Astrocyte of the cerebellum (primary cell): ENCODE data around the gene PRSS22.

ENCODE experiments used
- DNase-seq: peaks from one replicate; pipeline ENCODE4 v3.0.0-alpha.2; 2011; ENCODE audit warnings: low read depth
- H3K4me3 ChIP-seq: 2 replicates; pipeline ENCODE4 v1.5.1; 2011; ENCODE audit warnings: mild to moderate bottlenecking, low read depth, low read length, moderate library complexity
- in situ Hi-C: cut with HindIII; loops from 2 replicates; pipeline ENCODE4 v1.10.0; 2017; ENCODE audit warnings: low sequenced_read_pairs
- TF ChIP-seq, protein P1 (sequence below): IDR thresholded peaks from 2 replicates; pipeline ENCODE4 v1.5.1; 2012; ENCODE audit warnings: low read length, low read depth, moderate library complexity, mild to moderate bottlenecking; ENCODE audit errors: missing control alignments

PRSS22 gene

DNA sequence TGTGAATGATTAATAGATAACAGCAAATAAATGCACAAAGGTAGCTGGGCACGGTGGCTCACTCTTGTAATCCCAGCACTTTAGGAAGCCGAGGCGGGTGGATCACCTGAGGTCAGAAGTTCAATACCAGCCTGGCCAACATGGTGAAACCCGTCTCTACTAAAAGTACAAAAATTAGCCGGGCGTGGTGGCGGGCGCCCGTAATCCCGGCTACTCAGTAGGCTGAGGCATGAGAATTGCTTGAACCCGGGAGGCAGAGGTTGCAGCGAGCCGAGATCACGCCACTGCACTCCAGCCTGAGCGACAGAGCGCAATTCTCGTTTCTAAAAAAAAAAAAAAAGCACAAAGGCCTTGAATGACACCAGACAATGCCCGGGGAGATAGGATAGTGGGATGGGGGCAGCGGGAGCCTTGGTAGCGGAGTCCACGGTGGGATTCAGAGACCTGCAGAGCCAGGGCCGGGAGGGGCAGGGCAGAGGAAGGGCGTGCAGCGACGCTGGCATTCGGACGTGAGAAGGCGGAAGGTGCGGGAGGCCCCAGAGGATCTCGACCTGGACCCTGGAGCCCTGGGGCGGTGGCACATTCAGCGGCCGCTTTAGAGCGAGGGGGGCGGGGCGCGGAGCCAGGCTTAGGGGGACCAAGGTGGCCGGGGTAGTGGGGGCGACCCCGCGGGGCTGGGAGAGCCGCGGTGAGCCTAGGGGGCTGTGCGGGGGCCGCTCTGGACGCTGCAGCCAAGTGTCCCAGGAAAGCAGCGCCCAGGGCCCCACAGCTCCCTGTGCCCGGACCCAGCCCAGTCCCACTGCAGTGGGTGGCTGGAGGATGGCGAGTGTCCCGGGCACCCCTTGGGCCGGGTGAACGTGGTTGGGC, 24.0 kb upstream of the PRSS22 start:
- in situ Hi-C loops = no loop called here
- peak overlapping the region; percentile 88 for H3K4me3 ChIP-seq
- TF ChIP-seq, protein P1, sequence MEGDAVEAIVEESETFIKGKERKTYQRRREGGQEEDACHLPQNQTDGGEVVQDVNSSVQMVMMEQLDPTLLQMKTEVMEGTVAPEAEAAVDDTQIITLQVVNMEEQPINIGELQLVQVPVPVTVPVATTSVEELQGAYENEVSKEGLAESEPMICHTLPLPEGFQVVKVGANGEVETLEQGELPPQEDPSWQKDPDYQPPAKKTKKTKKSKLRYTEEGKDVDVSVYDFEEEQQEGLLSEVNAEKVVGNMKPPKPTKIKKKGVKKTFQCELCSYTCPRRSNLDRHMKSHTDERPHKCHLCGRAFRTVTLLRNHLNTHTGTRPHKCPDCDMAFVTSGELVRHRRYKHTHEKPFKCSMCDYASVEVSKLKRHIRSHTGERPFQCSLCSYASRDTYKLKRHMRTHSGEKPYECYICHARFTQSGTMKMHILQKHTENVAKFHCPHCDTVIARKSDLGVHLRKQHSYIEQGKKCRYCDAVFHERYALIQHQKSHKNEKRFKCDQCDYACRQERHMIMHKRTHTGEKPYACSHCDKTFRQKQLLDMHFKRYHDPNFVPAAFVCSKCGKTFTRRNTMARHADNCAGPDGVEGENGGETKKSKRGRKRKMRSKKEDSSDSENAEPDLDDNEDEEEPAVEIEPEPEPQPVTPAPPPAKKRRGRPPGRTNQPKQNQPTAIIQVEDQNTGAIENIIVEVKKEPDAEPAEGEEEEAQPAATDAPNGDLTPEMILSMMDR = no peak
- DNase-seq = no peak

DNA sequence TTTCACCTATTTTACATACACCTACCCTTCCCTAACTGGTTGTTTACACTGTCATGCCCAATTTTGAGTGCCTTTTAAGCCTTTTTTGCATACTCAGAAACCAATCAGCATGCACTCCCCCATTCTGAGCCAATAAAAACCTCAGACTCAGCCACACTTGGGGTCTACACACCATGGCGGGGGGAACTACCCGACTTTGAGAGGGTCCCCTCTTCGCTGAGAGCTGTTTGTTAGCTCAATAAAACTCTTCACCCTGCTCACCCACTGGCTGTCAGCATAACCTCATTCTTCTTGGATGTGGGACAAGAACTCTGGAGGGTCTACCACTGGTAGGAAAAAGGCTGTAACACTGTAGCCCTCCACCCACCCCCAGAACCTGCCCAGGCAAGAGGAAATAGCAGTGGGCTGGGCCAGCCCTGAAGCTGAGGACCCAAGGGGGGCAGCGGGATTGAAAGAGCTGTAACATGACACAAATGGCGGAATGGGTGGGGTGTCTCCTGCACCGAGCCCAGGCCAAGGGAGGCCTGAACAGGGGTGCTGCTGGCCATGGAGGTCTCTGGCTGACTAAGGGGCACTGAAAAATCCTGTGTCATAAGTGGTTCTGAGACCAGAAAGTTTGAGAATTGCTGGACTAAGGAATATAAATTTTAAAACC, 22.0 kb upstream of the PRSS22 start:
- no peak overlapping the region for H3K4me3 ChIP-seq
- no peak for DNase-seq
- in situ Hi-C loops = no loop called here
- TF ChIP-seq, protein P1 = no peak

DNA sequence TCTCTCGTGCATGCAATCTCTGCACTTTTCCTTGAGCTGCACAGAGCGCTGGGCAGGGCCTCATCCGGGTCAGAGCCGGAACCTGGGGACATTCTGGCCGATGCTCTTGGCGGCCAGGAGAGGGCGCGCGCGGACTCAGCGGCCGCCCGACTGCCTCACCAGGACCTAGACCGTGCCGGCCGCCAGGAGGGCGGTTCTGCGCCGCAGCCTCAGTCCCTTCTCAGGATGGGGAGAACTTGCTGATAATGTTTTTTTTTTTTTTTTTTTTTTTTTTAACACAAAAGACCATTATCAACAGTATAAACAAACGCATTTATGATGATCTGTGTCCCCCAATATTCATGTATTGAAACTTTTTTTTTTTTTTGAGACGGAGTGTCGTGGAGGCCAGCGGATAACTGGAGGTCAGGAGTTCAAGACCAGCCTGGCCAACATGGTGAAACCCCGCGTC, 17.0 kb upstream of the PRSS22 start:
- TF ChIP-seq, protein P1 = peak; percentile 97
- no peak overlapping the region for H3K4me3 ChIP-seq
- peak; percentile 34 for DNase-seq
- in situ Hi-C loops = no loop called here

DNA sequence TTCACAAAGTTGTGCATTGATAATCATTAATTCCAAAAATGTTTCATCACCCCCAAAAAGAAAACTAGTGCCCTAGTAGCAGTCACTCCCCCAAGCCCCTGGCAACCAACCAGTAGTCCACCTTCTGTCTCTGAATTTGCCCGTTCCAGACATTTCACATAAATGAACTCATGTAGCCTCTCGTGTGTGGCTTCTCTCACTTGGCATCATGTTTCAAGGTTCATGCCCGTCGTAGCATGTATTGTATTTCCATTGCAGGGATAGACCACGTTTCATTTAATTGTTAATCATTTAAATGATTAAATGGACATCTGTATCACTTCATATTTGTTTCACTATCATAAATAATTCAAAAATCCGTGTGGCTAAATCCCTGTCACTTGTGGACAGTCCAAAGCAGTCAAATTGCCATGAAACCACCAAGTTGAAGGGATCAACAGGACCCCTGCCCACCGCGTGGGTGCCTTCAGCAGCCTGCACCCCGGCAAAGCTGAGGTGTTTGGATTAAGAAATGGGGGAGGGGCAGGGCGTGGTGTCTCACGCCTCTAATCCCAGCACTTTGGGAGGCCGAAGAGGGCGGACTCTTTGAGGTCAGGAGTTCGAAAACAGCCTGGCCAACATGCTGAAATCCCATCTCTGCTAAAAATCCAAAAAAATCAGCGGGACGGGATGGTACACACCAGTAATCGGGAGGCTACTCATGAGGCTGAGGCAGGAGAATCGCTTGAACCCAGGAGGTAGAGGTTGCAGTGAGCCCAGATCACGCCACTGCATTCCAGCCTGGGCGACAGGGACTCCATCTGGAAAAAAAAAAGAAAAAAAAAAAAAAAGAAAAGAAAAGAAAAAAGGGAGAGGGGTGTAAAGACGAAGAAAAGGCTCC, 16.3 kb upstream of the PRSS22 start:
- in situ Hi-C loops = no loop called here
- TF ChIP-seq, protein P1 = no peak
- H3K4me3 ChIP-seq = no peak overlapping the region
- no peak for DNase-seq

DNA sequence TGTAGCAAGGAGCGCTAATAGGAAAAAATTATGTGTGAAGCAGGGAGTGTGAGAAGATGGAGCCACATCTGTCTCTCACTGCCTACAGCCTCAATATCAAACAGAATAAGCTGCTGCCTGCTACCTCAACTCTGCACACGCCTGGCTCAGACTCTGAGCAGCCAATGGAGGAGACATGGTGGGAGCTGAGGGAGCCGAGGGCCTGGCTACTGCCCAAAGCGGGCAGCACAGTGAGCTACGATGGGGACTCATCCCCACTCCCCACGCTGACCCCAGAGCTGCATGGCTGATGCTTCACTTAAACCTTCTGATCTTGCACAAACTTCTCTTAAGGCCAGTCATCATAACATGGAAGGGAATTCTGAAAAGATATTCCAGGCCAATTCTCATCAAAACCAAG, 14.0 kb upstream of the PRSS22 start:
- in situ Hi-C loops = no loop called here
- TF ChIP-seq, protein P1 = no peak
- DNase-seq = no peak
- H3K4me3 ChIP-seq = no peak overlapping the region
